ENCODE results near the gene EPB41L1.

DNA sequence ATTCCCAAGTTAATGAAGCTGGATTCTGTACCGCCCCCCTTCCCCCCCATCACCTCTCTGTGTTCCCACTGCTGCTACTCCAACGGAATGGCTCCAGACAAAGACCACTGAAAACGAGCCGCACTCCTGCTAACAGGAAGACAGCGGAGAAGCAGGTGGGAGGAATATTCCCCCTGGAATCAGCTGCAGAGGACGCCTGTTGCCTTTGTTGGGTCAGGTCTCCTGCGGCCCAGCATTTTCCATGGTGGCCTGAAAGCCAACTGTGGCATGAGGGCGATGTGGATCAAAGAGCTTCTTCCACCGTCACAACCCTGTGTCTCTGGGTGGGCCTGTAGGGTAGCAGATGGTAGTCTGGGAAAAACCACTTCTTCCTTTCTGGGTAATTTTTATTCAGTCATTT lies 98.5 kb downstream of the EPB41L1 start:
- TF ChIP-seq EZH2phosphoT487 (IDR thresholded peaks at IDR 0.05; ENCODE audit: low read depth): no peak
- TF ChIP-seq, protein P1, sequence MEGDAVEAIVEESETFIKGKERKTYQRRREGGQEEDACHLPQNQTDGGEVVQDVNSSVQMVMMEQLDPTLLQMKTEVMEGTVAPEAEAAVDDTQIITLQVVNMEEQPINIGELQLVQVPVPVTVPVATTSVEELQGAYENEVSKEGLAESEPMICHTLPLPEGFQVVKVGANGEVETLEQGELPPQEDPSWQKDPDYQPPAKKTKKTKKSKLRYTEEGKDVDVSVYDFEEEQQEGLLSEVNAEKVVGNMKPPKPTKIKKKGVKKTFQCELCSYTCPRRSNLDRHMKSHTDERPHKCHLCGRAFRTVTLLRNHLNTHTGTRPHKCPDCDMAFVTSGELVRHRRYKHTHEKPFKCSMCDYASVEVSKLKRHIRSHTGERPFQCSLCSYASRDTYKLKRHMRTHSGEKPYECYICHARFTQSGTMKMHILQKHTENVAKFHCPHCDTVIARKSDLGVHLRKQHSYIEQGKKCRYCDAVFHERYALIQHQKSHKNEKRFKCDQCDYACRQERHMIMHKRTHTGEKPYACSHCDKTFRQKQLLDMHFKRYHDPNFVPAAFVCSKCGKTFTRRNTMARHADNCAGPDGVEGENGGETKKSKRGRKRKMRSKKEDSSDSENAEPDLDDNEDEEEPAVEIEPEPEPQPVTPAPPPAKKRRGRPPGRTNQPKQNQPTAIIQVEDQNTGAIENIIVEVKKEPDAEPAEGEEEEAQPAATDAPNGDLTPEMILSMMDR (IDR thresholded peaks at IDR 0.05; ENCODE audit: low read depth, low read length): no peak

All from OCI-LY3 (cell line).